ENCODE data around the gene WRAP73. TPM values are rescaled to one million over a fixed set of nuclear protein-coding genes. Genes with fewer than 3 reads are reported as not detected.

Gene WRAP73
- total RNA-seq, 3 donors from 2014 or later: 19.2 to 26.3 (median 21.0) TPM

GRCh38 chr1:3696689-3697088, 46.8 kb upstream of the WRAP73 start:
- no peaks in the 10 kb centered on the region for H3K36me3 ChIP-seq (ENCODE audit: low read depth)
- DNase-seq: no peak
- H3K4me3 ChIP-seq: no peak overlapping the region
- TF ChIP-seq CTCF (IDR thresholded peaks at IDR 0.05): no peak
- intact Hi-C loops (cut with DNase I, micrococcal nuclease): no loop called here
- no peaks in the 10 kb centered on the region for H3K4me1 ChIP-seq (ENCODE audit: low read depth)
- ATAC-seq: no peak
- no peaks in the 10 kb centered on the region for H3K9me3 ChIP-seq

- intact Hi-C loops (cut with DNase I, micrococcal nuclease): no loop called here
- Histone ChIP-seq H3K4me1 (ENCODE audit: low read depth) (no peaks in the 10 kb centered on the region), H3K9me3 (no peaks in the 10 kb centered on the region), H3K36me3 (ENCODE audit: low read depth) (no peaks in the 10 kb centered on the region), H3K4me3 (no peak overlapping the region)
- peak in 2 of 3 donors; percentile 52 to 61 for DNase-seq
- TF ChIP-seq CTCF (IDR thresholded peaks at IDR 0.05): peak; percentile 74
- ATAC-seq: peak; percentile 73
Observed at GRCh38 chr1:3695326-3696217, 45.7 kb upstream of the WRAP73 start.

- DNase-seq (no peak), ATAC-seq (no peak)
- no peak for TF ChIP-seq CTCF (IDR thresholded peaks at IDR 0.05)
- intact Hi-C loops (cut with DNase I, micrococcal nuclease): no loop called here
- Histone ChIP-seq H3K36me3 (ENCODE audit: low read depth) (no peaks in the 10 kb centered on the region), H3K4me1 (ENCODE audit: low read depth) (no peaks in the 10 kb centered on the region), H3K4me3 (no peak overlapping the region), H3K9me3 (no peaks in the 10 kb centered on the region)
Observed at GRCh38 chr1:3693321-3693720, 43.4 kb upstream of the WRAP73 start.

- intact Hi-C loops (cut with DNase I, micrococcal nuclease): no loop called here
Observed at GRCh38 chr1:3692598-3692997, 42.7 kb upstream of the WRAP73 start.

GRCh38 chr1:3691421-3692204, 41.7 kb upstream of the WRAP73 start:
- no peak overlapping the region for H3K4me3 ChIP-seq
- intact Hi-C loops (cut with DNase I, micrococcal nuclease): no loop called here
- TF ChIP-seq CTCF (IDR thresholded peaks at IDR 0.05): no peak
- ATAC-seq: no peak
- no peaks in the 10 kb centered on the region for H3K36me3 ChIP-seq (ENCODE audit: low read depth)
- no peak for DNase-seq
- H3K9me3 ChIP-seq: no peaks in the 10 kb centered on the region
- H3K4me1 ChIP-seq (ENCODE audit: low read depth): no peaks in the 10 kb centered on the region

More at GRCh38 chr1:3692598-3692997, 42.7 kb upstream of the WRAP73 start:
- no peaks in the 10 kb centered on the region for H3K36me3 ChIP-seq (ENCODE audit: low read depth)
- ATAC-seq: no peak
- no peaks in the 10 kb centered on the region for H3K4me1 ChIP-seq (ENCODE audit: low read depth)
- DNase-seq: no peak
- no peak for TF ChIP-seq CTCF (IDR thresholded peaks at IDR 0.05)
- no peaks in the 10 kb centered on the region for H3K9me3 ChIP-seq
- no peak overlapping the region for H3K4me3 ChIP-seq
